K562 (cell line): ENCODE measurements around the gene EBNA1BP2.

Experiments used
- ARHGAP35 ChIP-seq: fragments of 450-650 bp; IDR thresholded peaks from 2 replicates; pipeline ENCODE4 v1.6.1; 2018; ENCODE audit not compliant: partially characterized antibody
- NRF1 ChIP-seq, 2 experiments: fragments of 450-650 bp; IDR thresholded peaks in 1 of 2; conservative IDR thresholded peaks in 1 of 2; 2 replicates each; pipeline ENCODE4 v1.6.1; 2014; ENCODE audit warnings: mild to moderate bottlenecking in 2 of 2
- SNIP1 ChIP-seq: fragments of 450-650 bp; IDR thresholded peaks from 2 replicates; pipeline ENCODE4 v1.7.1; 2017; ENCODE audit warnings: low read depth, mild to moderate bottlenecking
- TF ChIP-seq, protein P1 (sequence below): sonication (generic); formaldehyde crosslinking; IDR thresholded peaks from 2 replicates; pipeline ENCODE4 v1.8.1; 2022; ENCODE audit warnings: missing genetic modification reagents
- TF ChIP-seq, protein P2 (sequence below): sonication (generic); formaldehyde crosslinking; IDR thresholded peaks from 2 replicates; pipeline ENCODE4 v1.8.0; 2022; ENCODE audit warnings: missing genetic modification reagents, mild to moderate bottlenecking, moderate library complexity, borderline replicate concordance
- TF ChIP-seq, protein P3 (sequence below): sonication (generic); formaldehyde crosslinking; IDR thresholded peaks from 2 replicates; pipeline ENCODE4 v1.5.0; 2020; ENCODE audit warnings: missing genetic modification reagents

DNA sequence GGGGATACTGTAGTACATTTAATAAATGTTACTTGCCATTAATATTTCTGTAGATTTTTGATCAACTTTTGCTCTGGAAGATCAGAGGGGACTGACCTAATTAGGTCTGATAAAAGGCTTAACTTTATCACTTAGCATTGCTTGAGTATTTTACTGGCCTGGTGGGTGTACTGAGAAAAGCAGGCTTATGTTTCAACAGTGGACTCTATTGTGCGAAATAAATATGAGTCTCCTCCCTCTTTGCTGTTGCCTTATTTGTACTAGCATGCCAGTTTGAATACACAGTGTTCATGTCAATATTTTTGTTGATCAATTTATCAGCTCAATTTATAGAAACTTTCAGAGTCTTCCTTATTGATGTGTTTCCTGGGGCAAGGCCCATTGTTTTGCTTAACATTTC, 49.1 kb downstream of the EBNA1BP2 start:
- TF ChIP-seq NRF1 (conservative IDR thresholded peaks at IDR 0.05 in 1 of 2, IDR thresholded peaks at IDR 0.05 in 1 of 2) = no peak
- TF ChIP-seq, protein P1, sequence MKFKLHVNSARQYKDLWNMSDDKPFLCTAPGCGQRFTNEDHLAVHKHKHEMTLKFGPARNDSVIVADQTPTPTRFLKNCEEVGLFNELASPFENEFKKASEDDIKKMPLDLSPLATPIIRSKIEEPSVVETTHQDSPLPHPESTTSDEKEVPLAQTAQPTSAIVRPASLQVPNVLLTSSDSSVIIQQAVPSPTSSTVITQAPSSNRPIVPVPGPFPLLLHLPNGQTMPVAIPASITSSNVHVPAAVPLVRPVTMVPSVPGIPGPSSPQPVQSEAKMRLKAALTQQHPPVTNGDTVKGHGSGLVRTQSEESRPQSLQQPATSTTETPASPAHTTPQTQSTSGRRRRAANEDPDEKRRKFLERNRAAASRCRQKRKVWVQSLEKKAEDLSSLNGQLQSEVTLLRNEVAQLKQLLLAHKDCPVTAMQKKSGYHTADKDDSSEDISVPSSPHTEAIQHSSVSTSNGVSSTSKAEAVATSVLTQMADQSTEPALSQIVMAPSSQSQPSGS (CRISPR knock-in tag) = no peak
- TF ChIP-seq, protein P2, sequence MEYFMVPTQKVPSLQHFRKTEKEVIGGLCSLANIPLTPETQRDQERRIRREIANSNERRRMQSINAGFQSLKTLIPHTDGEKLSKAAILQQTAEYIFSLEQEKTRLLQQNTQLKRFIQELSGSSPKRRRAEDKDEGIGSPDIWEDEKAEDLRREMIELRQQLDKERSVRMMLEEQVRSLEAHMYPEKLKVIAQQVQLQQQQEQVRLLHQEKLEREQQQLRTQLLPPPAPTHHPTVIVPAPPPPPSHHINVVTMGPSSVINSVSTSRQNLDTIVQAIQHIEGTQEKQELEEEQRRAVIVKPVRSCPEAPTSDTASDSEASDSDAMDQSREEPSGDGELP (CRISPR knock-in tag) = no peak
- TF ChIP-seq, protein P3, sequence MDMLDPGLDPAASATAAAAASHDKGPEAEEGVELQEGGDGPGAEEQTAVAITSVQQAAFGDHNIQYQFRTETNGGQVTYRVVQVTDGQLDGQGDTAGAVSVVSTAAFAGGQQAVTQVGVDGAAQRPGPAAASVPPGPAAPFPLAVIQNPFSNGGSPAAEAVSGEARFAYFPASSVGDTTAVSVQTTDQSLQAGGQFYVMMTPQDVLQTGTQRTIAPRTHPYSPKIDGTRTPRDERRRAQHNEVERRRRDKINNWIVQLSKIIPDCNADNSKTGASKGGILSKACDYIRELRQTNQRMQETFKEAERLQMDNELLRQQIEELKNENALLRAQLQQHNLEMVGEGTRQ (CRISPR knock-in tag) = no peak
- TF ChIP-seq SNIP1 = no peak
- no peak for TF ChIP-seq ARHGAP35
